Trophoblast cell (in vitro differentiated cells and primary cell): ENCODE data around the gene CELF6.
A peak's percentile ranks its signal among the peaks of the same experiment; 100 is the strongest.

ENCODE experiments used
- DNase-seq, 2 donors: peaks; one replicate each; pipeline ENCODE4 v3.0.0-alpha.2; 2016
- H2AFZ ChIP-seq: 2 replicates; pipeline ENCODE4 v1.6.1; 2013; ENCODE audit warnings: low read length, moderate library complexity, mild to moderate bottlenecking; ENCODE audit not compliant: insufficient read depth, poor library complexity
- H2AK5ac ChIP-seq: 2 replicates; pipeline ENCODE4 v1.6.1; 2013; ENCODE audit warnings: mild to moderate bottlenecking, low read length
- H2BK120ac ChIP-seq: 2 replicates; pipeline ENCODE4 v1.6.1; 2013; ENCODE audit warnings: low read length, mild to moderate bottlenecking, moderate library complexity; ENCODE audit not compliant: insufficient read depth, poor library complexity
- H2BK12ac ChIP-seq: 2 replicates; pipeline ENCODE4 v1.6.1; 2013; ENCODE audit warnings: mild to moderate bottlenecking, low read length, moderate library complexity
- H2BK5ac ChIP-seq: 2 replicates; pipeline ENCODE4 v1.6.1; 2013; ENCODE audit warnings: low read length, low read depth, moderate library complexity, mild to moderate bottlenecking; ENCODE audit not compliant: poor library complexity
- H3K14ac ChIP-seq: 2 replicates; pipeline ENCODE4 v1.6.1; 2013; ENCODE audit warnings: mild to moderate bottlenecking, low read length
- H3K18ac ChIP-seq: 2 replicates; pipeline ENCODE4 v1.6.1; 2013; ENCODE audit warnings: mild to moderate bottlenecking, low read length
- H3K23ac ChIP-seq: 2 replicates; pipeline ENCODE4 v1.6.1; 2013; ENCODE audit warnings: low read length
- H3K27ac ChIP-seq: 2 replicates; pipeline ENCODE4 v1.5.1; 2013; ENCODE audit warnings: low read depth, mild to moderate bottlenecking, inconsistent platforms, low read length, moderate library complexity
- H3K27me3 ChIP-seq: 2 replicates; pipeline ENCODE4 v1.6.1; 2013; ENCODE audit warnings: inconsistent platforms, mild to moderate bottlenecking, low read length, moderate library complexity; ENCODE audit not compliant: insufficient read depth
- H3K36me3 ChIP-seq, 2 experiments: 1 replicate in 1 of 2; 2 replicates in 1 of 2; pipeline ENCODE4 v1.6.1; 2013; ENCODE audit warnings: low read length in 2 of 2, mild to moderate bottlenecking in 2 of 2, moderate library complexity in 1 of 2; ENCODE audit not compliant: insufficient read depth in 2 of 2, control insufficient read depth in 1 of 2
- H3K4ac ChIP-seq: 2 replicates; pipeline ENCODE4 v1.6.1; 2013; ENCODE audit warnings: low read depth, mild to moderate bottlenecking, low read length, moderate library complexity
- H3K4me1 ChIP-seq, 2 experiments: 1 replicate in 1 of 2; 2 replicates in 1 of 2; pipeline ENCODE4 v1.6.1; 2013; ENCODE audit warnings: low read length in 2 of 2, mild to moderate bottlenecking in 2 of 2, moderate library complexity in 1 of 2; ENCODE audit not compliant: insufficient read depth in 2 of 2, control insufficient read depth in 1 of 2
- H3K4me2 ChIP-seq: 2 replicates; pipeline ENCODE4 v1.6.1; 2013; ENCODE audit warnings: inconsistent platforms, mild to moderate bottlenecking, low read length, moderate library complexity
- H3K4me3 ChIP-seq: 2 replicates; pipeline ENCODE4 v1.5.1; 2013; ENCODE audit warnings: mild to moderate bottlenecking, low read depth, low read length, inconsistent platforms
- H3K79me1 ChIP-seq: one replicate; pipeline ENCODE4 v1.6.1; 2013; ENCODE audit warnings: low read length
- H3K79me2 ChIP-seq: 2 replicates; pipeline ENCODE4 v1.6.1; 2013; ENCODE audit warnings: low read length, mild to moderate bottlenecking; ENCODE audit not compliant: control insufficient read depth, insufficient read depth, poor library complexity
- H3K9ac ChIP-seq: 2 replicates; pipeline ENCODE4 v1.6.1; 2013; ENCODE audit warnings: mild to moderate bottlenecking, low read length
- H3K9me3 ChIP-seq: 2 replicates; pipeline ENCODE4 v1.6.1; 2013; ENCODE audit warnings: low read depth, mild to moderate bottlenecking, control low read depth, inconsistent platforms, low read length; ENCODE audit not compliant: insufficient read depth
- H4K12ac ChIP-seq: 2 replicates; pipeline ENCODE4 v1.6.1; 2013; ENCODE audit warnings: low read depth, mild to moderate bottlenecking, low read length, moderate library complexity
- H4K8ac ChIP-seq: 2 replicates; pipeline ENCODE4 v1.6.1; 2013; ENCODE audit warnings: low read depth, mild to moderate bottlenecking, low read length, moderate library complexity
- H4K91ac ChIP-seq: one replicate; pipeline ENCODE4 v1.6.1; 2013; ENCODE audit warnings: low read depth, mild to moderate bottlenecking, low read length, moderate library complexity
- WGBS: extraction: QIAGEN DNeasy Blood & Tissue Kit; methylation state at CpG from one replicate; pipeline ENCODE4 v1.1.7; 2013; ENCODE audit warnings: missing lambda C conversion rate; ENCODE audit not compliant: insufficient read length, insufficient coverage; ENCODE audit errors: extremely low coverage; 5-methylcytosine and 5-hydroxymethylcytosine counted together

CELF6 gene

GRCh38 chr15:72288796-72289596 is 31.0 kb downstream of the CELF6 start:
- Histone ChIP-seq H3K9ac (no peak overlapping the region), H4K8ac (no peak overlapping the region), H3K36me3 (no peaks in the 10 kb centered on the region), H3K23ac (no peak overlapping the region), H3K18ac (no peak overlapping the region), H3K4me3 (no peak overlapping the region), H3K27me3 (no peaks in the 10 kb centered on the region), H3K4me1 (no peaks in the 10 kb centered on the region), H3K79me1 (no peaks in the 10 kb centered on the region), H2AFZ (no peak overlapping the region), H3K4ac (no peak overlapping the region), H4K12ac (no peak overlapping the region), H2BK120ac (no peak overlapping the region), H2AK5ac (no peak overlapping the region), H3K79me2 (no peaks in the 10 kb centered on the region), H4K91ac (no peak overlapping the region), H3K14ac (no peak overlapping the region), H3K27ac (no peak overlapping the region), H3K4me2 (no peak overlapping the region), H2BK12ac (no peak overlapping the region), H2BK5ac (no peak overlapping the region), H3K9me3 (peaks cover 2% of the 10 kb centered on the region)
- DNase-seq, result no peak
- WGBS, result no CpG with 5 or more reads among the region's 49 CpGs

DNA sequence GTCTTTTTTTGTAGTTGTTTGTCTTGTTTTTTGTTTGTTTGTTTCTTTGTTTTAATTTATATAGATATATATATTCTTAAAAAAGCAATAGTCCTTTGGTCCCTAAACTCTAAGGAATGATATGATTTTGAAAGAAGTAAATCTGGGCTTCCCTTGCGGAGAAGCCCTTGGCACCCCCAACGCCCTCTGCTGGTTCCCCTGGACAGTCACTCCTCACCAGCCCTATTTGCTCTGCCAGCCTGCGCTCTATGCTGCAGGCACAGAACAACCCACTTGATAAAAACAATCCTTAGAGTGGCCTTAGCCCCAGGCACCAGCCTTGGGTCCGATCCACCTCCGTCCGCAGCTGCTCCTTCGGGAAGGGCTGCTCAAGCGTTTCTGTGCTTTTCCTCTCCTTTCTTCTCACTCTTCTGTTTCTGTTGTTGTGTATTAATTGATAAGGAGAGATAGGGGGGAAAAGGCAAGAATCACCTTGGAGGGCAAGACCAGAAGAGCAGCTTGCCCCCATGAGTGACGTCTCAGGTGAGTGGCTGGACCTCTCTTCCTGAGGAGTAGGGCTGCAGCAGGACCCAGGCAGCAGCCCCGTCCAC is 33.9 kb downstream of the CELF6 start:
- Histone ChIP-seq H4K12ac (no peak overlapping the region), H3K27me3 (no peaks in the 10 kb centered on the region), H3K4me1 (no peaks in the 10 kb centered on the region), H2BK5ac (no peak overlapping the region), H3K4me2 (no peak overlapping the region), H2AK5ac (no peak overlapping the region), H3K9me3 (peaks cover under 1% of the 10 kb centered on the region), H3K27ac (no peak overlapping the region), H2BK120ac (no peak overlapping the region), H3K79me2 (no peaks in the 10 kb centered on the region), H2AFZ (no peak overlapping the region), H3K9ac (no peak overlapping the region), H3K14ac (no peak overlapping the region), H3K18ac (no peak overlapping the region), H3K79me1 (no peaks in the 10 kb centered on the region), H2BK12ac (no peak overlapping the region), H4K91ac (no peak overlapping the region), H3K36me3 (no peaks in the 10 kb centered on the region), H3K4ac (no peak overlapping the region), H3K23ac (no peak overlapping the region), H3K4me3 (no peak overlapping the region), H4K8ac (no peak overlapping the region)
- peak in 1 of 2 donors; percentile 41 for DNase-seq
- WGBS, result no CpG with 5 or more reads among the region's 10 CpGs

GRCh38 chr15:72285402-72285801 is 34.6 kb downstream of the CELF6 start:
- Histone ChIP-seq H3K23ac (no peak overlapping the region), H3K4me3 (no peak overlapping the region), H2BK5ac (no peak overlapping the region), H3K9me3 (no peaks in the 10 kb centered on the region), H4K8ac (no peak overlapping the region), H3K27me3 (no peaks in the 10 kb centered on the region), H3K79me2 (no peaks in the 10 kb centered on the region), H4K12ac (no peak overlapping the region), H2AK5ac (no peak overlapping the region), H3K9ac (no peak overlapping the region), H4K91ac (no peak overlapping the region), H2BK12ac (no peak overlapping the region), H2AFZ (no peak overlapping the region), H3K4ac (no peak overlapping the region), H3K14ac (no peak overlapping the region), H3K79me1 (no peaks in the 10 kb centered on the region), H2BK120ac (no peak overlapping the region), H3K4me1 (peaks cover 0 to 4% of the 10 kb centered on the region in 2 experiments), H3K18ac (no peak overlapping the region), H3K36me3 (no peaks in the 10 kb centered on the region), H3K4me2 (no peak overlapping the region), H3K27ac (no peak overlapping the region)
- no CpG with 5 or more reads among the region's 3 CpGs for WGBS
- no peak for DNase-seq

DNA sequence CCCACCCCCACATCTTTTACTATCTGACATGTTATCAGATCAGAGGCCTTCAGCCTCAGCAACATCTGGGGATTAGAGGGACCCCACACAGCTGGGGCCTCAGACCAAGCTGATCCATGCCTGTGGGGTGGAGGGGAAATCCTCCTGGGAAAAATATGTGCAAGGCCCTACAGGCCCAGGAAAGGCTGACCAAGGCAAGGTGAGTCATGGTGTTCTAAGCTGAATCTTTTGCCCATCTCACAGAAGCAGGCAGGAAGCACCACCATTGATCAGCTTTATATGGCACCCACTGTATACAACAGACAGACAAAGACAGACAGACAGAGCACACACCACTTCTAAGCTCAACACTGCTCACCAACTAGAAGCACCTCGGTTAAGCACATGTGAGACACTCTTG is 35.2 kb downstream of the CELF6 start:
- no peak overlapping the region for H2BK120ac ChIP-seq
- H3K9me3 ChIP-seq, result no peaks in the 10 kb centered on the region
- no peak for DNase-seq
- H3K4me1 ChIP-seq, result peaks cover 0 to 4% of the 10 kb centered on the region in 2 experiments
- no peak overlapping the region for H4K91ac ChIP-seq
- no peak overlapping the region for H3K4me3 ChIP-seq
- no peak overlapping the region for H3K4me2 ChIP-seq
- H2BK12ac ChIP-seq, result no peak overlapping the region
- no peak overlapping the region for H2AK5ac ChIP-seq
- no peak overlapping the region for H3K9ac ChIP-seq
- no peak overlapping the region for H4K12ac ChIP-seq
- H3K23ac ChIP-seq, result no peak overlapping the region
- H2AFZ ChIP-seq, result no peak overlapping the region
- H3K18ac ChIP-seq, result no peak overlapping the region
- no peaks in the 10 kb centered on the region for H3K79me2 ChIP-seq
- no peak overlapping the region for H4K8ac ChIP-seq
- H3K4ac ChIP-seq, result no peak overlapping the region
- H3K79me1 ChIP-seq, result no peaks in the 10 kb centered on the region
- no peak overlapping the region for H2BK5ac ChIP-seq
- no peaks in the 10 kb centered on the region for H3K36me3 ChIP-seq
- H3K27me3 ChIP-seq, result no peaks in the 10 kb centered on the region
- H3K14ac ChIP-seq, result no peak overlapping the region
- H3K27ac ChIP-seq, result no peak overlapping the region
- WGBS, result no CpG with 5 or more reads among the region's 1 CpG
